Ascending aorta (tissue), 2 donors: ENCODE data around the gene PIP5K1C. TPM values are rescaled to one million over a fixed set of nuclear protein-coding genes. Genes with fewer than 3 reads are reported as not detected.

Experiments used
- DNase-seq, 2 donors: peaks; one replicate each; pipeline ENCODE4 v3.0.0-alpha.2; 2019; ENCODE audit warnings: low spot score in 2 of 2
- H3K27ac ChIP-seq, 2 donors: fragments of 200-600 bp; sonication (generic); one replicate each; pipeline ENCODE4 v1.5.1; 2016 to 2017; ENCODE audit warnings: mild to moderate bottlenecking in 1 of 2
- H3K27me3 ChIP-seq: fragments of 200-600 bp; sonication (generic); one replicate; pipeline ENCODE4 v1.5.1; 2017
- H3K36me3 ChIP-seq, 2 donors: fragments of 200-600 bp; sonication (generic); one replicate each; pipeline ENCODE4 v1.5.1; 2016
- H3K4me1 ChIP-seq, 2 donors: fragments of 200-600 bp; sonication (generic); one replicate each; pipeline ENCODE4 v1.5.1; 2016 to 2017; ENCODE audit warnings: mild to moderate bottlenecking in 1 of 2
- H3K4me3 ChIP-seq, 2 donors: fragments of 200-600 bp; sonication (generic); one replicate each; pipeline ENCODE4 v1.5.1; 2016 to 2017; ENCODE audit warnings: mild to moderate bottlenecking in 1 of 2
- H3K9me3 ChIP-seq, 2 donors: fragments of 200-600 bp; sonication (generic); one replicate each; pipeline ENCODE4 v1.5.1; 2016
- CTCF ChIP-seq, 3 experiments: fragments of 200-600 bp in 2 of 3; fragments of 450-650 bp in 1 of 3; sonication (generic) in 2 of 3; IDR thresholded peaks; one replicate each; pipeline ENCODE4 v1.5.1; 2016 to 2019; ENCODE audit warnings: antibody characterized with exemption in 3 of 3, mild to moderate bottlenecking in 1 of 3, moderate library complexity in 1 of 3
- intact Hi-C: fragments of 100-400 bp; cut with DNase I; formaldehyde crosslinking; loops from one replicate; pipeline ENCODE4 v1.15.1; 2023
- total RNA-seq: library from RNA; depleted of rRNA; stranded (reverse); fragments of >200 nt; gene quantifications from one replicate; pipeline ENCODE4 v1.1.0, GENCODE V29; 2016

PIP5K1C gene
- total RNA-seq, 1 donor from 2014 or later = 87.3 TPM

GRCh38 chr19:3636962-3637361, 63.3 kb downstream of the PIP5K1C start:
- TF ChIP-seq CTCF (IDR thresholded peaks at IDR 0.05) = no peak

GRCh38 chr19:3636506-3636905, 63.8 kb downstream of the PIP5K1C start:
- peaks cover 59 to 73% of the 10 kb centered on the region in 2 donors for H3K36me3 ChIP-seq
- intact Hi-C loops = no loop called here
- TF ChIP-seq CTCF (IDR thresholded peaks at IDR 0.05) = no peak
- H3K4me3 ChIP-seq = no peak overlapping the region
- no peaks in the 10 kb centered on the region for H3K9me3 ChIP-seq
- no peak for DNase-seq
- H3K4me1 ChIP-seq = no peaks in the 10 kb centered on the region
- H3K27ac ChIP-seq = no peak overlapping the region
- H3K27me3 ChIP-seq = no peaks in the 10 kb centered on the region

More at GRCh38 chr19:3636962-3637361, 63.3 kb downstream of the PIP5K1C start:
- no peaks in the 10 kb centered on the region for H3K4me1 ChIP-seq
- no peaks in the 10 kb centered on the region for H3K27me3 ChIP-seq
- peaks cover 59 to 73% of the 10 kb centered on the region in 2 donors for H3K36me3 ChIP-seq
- H3K4me3 ChIP-seq = no peak overlapping the region
- DNase-seq = no peak
- intact Hi-C loops = no loop called here
- H3K27ac ChIP-seq = no peak overlapping the region
- no peaks in the 10 kb centered on the region for H3K9me3 ChIP-seq

DNA sequence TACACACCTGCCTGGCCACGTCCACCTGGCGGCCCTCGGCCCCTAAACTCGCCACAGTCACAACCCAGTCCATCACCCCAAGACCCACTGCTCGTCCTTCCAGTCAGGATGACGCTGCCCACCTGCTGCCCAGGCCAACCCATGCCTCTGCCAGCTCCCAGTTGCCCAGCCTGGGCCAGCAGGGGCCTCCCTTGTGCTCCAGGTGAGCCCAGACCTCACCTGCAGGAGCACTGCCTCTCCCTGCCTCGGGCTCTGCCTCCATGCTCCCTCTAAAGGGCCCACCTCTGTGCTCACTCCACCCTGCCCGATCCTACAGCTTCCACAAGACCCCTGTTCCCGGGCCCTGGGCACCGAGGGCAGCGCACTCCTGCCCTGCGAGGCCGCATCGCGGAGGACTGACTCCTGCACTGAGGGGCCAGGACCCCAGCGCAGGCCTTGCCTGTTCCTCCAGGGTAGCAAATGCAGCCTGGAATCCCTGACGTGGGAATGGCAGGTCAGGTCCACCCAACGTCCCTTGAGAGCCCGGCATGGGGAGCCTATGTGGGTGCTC, 65.7 kb downstream of the PIP5K1C start:
- H3K36me3 ChIP-seq = peaks cover 51 to 65% of the 10 kb centered on the region in 2 donors
- no peak for DNase-seq
- H3K27me3 ChIP-seq = no peaks in the 10 kb centered on the region
- no peaks in the 10 kb centered on the region for H3K4me1 ChIP-seq
- H3K4me3 ChIP-seq = no peak overlapping the region
- H3K9me3 ChIP-seq = no peaks in the 10 kb centered on the region
- TF ChIP-seq CTCF (IDR thresholded peaks at IDR 0.05) = no peak
- intact Hi-C loops = no loop called here
- H3K27ac ChIP-seq = no peak overlapping the region

DNA sequence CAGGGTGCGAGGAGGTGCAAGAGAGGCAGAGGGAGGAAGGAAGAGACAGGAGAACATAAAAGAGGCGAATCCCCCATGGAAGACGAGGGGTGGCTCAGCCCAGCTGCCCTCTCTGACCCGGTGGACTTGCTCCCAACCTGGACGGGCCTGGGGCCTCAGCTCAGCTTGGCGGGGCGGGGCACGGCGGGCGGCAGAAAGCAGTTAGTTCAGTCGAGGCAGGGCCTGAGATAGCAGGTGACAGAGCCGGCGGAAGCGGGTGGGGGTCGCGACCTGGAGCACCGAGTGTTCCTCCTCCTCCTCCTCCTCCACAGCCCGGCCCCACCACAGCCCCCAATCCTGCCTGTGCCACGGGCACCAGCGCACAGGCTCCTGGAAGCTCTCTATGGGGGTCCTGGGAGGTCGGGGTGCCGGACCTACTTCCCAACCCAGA, 66.7 kb downstream of the PIP5K1C start:
- H3K4me1 ChIP-seq = no peaks in the 10 kb centered on the region
- no peaks in the 10 kb centered on the region for H3K9me3 ChIP-seq
- H3K4me3 ChIP-seq = no peak overlapping the region
- H3K27ac ChIP-seq = no peak overlapping the region
- no peak for DNase-seq
- peaks cover 41 to 55% of the 10 kb centered on the region in 2 donors for H3K36me3 ChIP-seq
- intact Hi-C loops = no loop called here
- no peak for TF ChIP-seq CTCF (IDR thresholded peaks at IDR 0.05)
- H3K27me3 ChIP-seq = no peaks in the 10 kb centered on the region

DNA sequence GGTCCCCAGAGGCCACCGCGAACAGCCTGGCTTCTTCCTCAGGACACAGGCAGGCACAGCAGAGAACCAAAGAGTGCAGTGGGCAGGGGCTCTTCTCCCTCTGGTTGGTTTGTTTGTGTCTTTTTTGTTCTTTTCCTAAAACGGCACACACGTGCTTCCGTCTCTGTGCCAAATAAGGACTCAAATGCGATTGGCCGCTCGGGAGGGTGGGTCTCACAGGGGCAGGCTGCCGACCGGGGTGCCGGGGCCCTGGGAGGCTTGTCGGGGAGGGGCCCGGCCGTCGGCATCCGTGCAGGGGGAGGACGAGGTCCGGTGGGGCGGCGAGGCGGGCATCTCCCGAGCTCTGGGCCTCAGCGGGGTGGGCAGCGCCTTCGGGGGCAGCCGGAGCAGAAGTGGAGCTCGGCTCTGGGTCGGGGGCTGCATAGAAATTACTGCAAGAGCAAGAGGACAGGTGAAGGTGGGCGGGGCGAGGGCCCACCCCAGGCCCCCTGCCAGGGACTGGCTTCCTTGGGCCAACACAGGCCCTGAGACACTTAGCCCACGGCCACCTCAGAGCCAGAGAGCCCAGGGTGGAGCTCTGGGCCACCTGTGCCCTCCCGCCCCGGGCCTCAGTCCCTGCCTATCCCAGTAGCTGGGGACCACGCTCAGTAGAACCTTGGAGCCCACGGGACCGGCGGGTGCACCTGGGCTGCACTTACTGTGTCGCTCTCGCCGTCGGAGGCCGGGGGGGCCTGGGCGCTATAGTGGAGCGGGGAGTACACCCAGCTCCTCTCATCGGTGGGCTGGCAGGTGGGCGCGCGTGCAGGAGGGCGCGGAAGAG, 67.3 kb downstream of the PIP5K1C start:
- no peaks in the 10 kb centered on the region for H3K9me3 ChIP-seq
- intact Hi-C loops = no loop called here
- H3K4me3 ChIP-seq = no peak overlapping the region
- DNase-seq = no peak
- no peaks in the 10 kb centered on the region for H3K4me1 ChIP-seq
- H3K36me3 ChIP-seq = peaks cover 35 to 49% of the 10 kb centered on the region in 2 donors
- no peak overlapping the region for H3K27ac ChIP-seq
- no peaks in the 10 kb centered on the region for H3K27me3 ChIP-seq
- no peak for TF ChIP-seq CTCF (IDR thresholded peaks at IDR 0.05)
